GM19035 (cell line): ENCODE data around the gene TRAPPC14.
A peak's percentile ranks its signal among the peaks of the same experiment; 100 is the strongest.
"Not testable (repeated sequence)": the region's sequence is repeated elsewhere in the genome, so short reads cannot be mapped to it uniquely, and the experiment has no call there.

ENCODE experiments used
- ATAC-seq: cut with Tn5 transposase; IDR thresholded peaks from one replicate; pipeline ENCODE4 v1.9.1; 2021; ENCODE audit not compliant: unreplicated experiment

Gene TRAPPC14, protein sequence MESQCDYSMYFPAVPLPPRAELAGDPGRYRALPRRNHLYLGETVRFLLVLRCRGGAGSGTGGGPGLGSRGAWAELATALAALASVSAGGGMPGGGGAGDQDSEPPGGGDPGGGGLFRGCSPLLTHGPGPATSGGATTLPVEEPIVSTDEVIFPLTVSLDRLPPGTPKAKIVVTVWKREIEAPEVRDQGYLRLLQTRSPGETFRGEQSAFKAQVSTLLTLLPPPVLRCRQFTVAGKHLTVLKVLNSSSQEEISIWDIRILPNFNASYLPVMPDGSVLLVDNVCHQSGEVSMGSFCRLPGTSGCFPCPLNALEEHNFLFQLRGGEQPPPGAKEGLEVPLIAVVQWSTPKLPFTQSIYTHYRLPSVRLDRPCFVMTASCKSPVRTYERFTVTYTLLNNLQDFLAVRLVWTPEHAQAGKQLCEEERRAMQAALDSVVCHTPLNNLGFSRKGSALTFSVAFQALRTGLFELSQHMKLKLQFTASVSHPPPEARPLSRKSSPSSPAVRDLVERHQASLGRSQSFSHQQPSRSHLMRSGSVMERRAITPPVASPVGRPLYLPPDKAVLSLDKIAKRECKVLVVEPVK

DNA sequence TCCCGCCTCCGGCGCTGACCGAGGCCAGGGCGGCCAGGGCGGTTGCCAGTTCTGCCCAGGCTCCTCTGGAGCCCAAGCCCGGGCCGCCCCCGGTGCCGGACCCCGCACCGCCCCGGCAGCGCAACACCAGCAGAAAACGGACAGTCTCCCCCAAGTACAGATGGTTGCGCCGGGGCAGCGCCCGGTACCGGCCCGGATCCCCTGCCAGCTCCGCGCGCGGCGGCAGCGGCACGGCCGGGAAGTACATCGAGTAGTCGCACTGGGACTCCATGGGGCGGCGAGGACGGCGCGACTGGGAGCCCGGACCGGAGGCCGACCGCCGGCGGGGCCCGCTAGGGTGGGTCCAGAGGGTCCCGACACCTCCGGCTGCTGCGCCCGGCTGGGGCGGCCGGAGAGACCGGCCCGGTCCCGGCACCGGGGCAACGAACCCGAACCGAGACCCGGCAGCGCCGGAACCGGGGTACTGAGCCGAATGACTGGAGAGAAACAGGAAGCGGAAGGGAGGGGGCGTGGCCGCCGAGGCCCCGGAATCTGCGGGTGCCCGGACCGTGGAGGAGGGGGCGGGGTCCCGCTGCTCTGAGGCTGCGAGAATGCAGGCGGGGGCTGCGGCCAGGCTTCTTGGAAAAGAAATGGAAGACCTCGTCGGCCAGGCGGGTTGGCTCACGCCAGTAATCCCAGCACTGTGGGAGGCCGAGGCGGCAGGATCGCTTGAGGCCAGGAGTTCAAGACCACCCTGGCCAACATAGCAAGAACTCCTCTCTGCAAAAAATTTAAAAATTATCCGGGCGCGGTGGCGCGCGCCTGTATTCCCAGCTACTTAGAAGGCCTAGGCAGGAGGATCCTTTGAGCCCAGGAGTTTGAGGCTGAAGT is at the start of gene TRAPPC14:
TSS of gene TRAPPC14 (minus strand) at position 495 of the 870 bp plus-strand sequence. CDS start at position 271, 224 bp downstream.
- ATAC-seq: peak; percentile 81

GRCh38 chr7:100204454-100204853 is 45.9 kb upstream of the TRAPPC14 start:
- ATAC-seq: no peak

DNA sequence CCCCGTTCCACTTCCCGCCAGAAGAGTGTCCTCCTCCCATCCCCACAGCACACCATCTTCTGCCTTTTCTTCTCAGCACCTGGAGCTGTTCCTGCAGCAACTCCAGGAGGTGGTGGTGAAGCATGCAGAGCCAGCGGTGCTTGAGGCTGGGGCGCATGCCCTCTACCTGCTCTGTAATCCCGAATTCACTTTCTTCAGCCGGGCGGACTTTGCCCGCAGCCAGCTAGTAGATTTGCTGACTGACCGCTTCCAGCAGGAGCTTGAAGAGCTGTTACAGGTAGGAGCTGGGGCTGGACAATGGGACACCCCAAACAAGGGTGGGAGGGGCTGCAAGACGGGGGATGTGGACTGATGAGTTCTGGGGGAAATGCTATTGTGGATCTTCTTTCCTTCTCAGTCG is 42.2 kb upstream of the TRAPPC14 start:
- ATAC-seq: no peak

DNA sequence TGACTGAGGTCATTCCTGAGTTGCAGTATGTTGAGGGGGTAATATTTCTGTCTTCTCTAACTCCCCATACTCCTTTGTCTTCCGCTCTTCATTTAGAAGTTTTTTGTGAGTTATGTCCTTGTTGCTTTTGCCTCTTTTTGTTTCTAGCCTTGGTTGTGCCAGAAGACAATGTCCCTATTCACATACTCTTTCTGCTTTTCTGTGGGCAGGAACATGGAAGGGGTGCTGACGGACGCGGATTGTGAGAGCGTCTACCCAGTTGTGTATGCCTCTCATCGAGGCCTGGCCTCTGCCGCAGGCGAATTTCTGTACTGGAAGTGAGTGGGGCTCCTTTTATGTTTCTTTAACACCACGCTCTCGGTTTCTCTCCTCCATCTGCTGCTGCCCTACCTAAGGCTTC is 39.7 kb upstream of the TRAPPC14 start:
- ATAC-seq: no peak

- peak; percentile 60 for ATAC-seq
Measured at GRCh38 chr7:100195901-100196322, 37.4 kb upstream of the TRAPPC14 start.

DNA sequence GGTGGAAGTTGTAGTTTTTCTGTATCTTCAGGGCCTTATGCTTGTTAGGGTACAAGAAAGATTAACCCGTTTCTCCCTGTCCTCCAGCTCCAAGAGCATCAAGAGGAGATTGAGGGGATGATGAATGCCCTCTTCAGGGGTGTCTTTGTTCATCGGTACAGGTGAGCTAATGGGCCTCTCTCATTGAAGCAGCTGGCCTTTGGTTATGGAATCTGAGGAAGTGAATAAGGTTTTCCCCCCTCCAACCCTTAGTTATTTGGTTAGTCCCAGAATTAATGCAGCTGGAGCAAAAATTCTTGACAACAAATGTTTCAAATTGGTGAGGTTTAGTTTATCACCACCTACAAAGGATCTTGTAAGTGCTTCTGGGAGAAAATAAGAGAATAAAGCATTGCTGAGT is 36.7 kb upstream of the TRAPPC14 start:
- ATAC-seq: no peak

- no peak for ATAC-seq
Measured at GRCh38 chr7:100192969-100193368, 34.4 kb upstream of the TRAPPC14 start.

DNA sequence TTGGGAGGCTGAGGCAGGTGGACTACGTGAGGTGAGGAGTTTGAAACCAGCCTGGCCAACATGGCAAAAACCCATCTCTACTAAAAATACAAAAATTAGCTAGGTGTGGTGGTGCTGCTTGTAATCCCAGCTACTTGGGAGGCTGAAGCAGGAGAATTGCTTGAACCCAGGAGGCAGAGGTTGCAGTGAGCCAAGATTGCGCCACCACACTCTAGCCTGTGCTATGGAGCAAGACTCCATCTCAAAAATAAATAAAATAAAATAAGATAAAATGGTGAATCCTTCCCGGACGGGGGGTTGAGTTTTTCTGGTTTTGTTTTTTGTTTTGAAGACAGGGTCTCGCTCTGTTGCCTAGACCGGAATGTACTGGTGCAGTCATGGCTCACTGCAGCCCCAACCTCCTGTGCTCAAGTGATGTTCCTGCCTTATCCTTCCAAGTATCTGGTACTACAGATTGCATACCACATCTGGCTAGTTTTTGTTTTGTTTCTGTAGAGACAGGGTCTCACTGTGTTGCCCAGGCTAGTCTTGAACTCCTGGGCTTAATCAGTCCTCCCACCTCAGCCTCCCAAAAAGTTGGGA is 33.8 kb upstream of the TRAPPC14 start:
- ATAC-seq: not testable (repeated sequence)

DNA sequence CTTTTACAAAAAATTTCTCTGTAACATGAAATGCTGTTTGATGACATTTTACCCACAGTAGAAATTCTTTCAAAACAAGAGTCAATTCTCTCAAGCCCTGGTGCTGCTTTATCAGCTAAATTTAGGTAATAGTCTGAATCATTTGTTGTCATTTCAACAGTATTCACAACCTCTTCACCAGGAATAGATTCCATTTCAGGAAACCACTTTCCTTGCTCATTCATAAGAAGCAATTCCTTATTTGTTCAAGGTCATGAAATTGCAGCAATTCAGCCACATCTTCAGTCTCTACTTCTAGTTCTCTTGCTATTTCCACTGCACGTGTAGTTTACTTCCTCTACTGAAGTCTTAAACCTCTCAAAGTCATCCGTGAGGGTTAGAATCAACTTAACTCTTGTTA is 33.3 kb upstream of the TRAPPC14 start:
- ATAC-seq: no peak

DNA sequence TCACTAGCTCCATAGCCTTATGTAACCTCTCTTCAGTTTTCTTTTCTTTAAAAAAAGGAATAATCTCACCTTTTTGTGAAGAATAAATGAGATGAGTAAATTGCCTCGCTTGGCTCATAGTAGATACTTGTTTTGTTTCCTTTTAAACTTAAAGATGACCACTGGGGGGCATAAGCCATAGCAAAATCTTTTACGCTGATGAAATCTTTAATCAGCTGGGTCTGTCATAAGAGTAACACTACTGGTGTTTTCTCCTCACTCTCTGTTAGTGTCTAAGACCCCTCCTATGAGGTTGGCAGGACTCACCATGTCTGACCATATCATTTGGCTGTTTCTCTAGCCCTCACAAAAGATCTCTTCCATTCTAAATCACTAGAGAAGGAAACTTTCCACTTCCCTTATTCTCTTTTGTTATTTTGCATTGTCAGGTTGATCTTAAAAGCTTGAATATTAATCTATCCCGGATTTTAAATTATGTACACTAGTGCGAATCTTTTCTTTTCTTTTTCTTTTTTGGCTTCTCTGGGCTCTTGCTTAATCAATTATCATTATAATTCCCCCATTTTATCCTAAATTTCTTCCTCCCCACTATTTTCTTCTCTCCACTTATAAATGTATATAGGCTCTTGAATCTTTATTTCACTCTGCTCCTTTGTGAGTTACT is 31.7 kb upstream of the TRAPPC14 start:
- ATAC-seq: no peak

- no peak for ATAC-seq
Measured at GRCh38 chr7:100189061-100189460, 30.5 kb upstream of the TRAPPC14 start.

- ATAC-seq: no peak
Measured at GRCh38 chr7:100185726-100186125, 27.2 kb upstream of the TRAPPC14 start.

GRCh38 chr7:100183090-100183489 is 24.6 kb upstream of the TRAPPC14 start:
- ATAC-seq: not testable (repeated sequence)

GRCh38 chr7:100182616-100183015 is 24.1 kb upstream of the TRAPPC14 start:
- not testable (repeated sequence) for ATAC-seq

- ATAC-seq: not testable (repeated sequence)
Measured at GRCh38 chr7:100180084-100180483, 21.6 kb upstream of the TRAPPC14 start.

DNA sequence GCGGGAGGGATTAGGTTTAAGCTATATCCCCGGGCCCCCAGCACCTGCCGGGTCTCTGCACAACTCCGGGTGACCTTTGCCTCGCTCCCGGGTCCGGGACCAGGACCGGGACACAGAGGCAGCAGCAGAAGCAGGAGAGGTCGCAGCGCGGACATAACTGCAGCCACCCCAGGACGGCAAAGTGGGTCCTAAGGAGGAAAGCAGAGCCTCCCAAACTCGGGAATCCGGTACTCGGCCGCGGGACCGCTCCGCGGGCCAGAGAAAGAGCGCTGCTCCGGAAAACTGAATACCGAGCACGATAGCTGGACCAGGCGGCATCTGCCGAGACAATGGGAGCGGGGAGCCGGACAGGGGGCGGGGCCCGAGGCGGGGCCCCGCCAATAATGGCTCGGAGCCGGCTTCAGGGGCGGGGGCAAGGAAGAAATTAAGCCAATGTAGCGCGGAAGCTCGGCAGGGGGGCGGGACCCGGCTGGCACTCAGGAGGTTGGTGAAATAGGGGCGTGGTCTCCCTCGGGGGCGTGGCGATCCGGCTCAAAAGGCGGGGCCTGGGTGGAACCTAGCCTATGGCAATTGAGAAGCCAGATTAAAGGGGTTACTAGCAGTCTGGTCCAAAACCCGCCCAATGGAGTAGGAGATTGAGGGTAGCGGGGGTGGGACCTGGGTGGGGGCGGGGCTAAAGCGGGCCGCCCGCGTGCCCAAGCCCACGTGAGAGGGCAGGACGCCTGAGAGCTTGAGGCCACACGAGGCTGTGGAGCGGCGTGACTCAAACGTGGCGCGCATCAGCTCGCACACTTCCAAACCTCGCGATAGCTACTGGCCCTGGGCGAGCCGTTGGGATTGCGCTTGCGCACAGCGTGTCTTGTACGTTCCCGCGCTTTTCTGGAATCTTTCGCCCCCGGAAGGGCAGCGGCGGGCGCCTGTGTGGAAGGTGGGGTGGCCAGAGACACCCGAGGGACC is 18.8 kb upstream of the TRAPPC14 start, which contains the start of the genes GPC2 and STAG3:
TSS of gene GPC2 (minus strand) at position 337 of the 957 bp plus-strand sequence. CDS start at position 155, 182 bp downstream.
TSS of gene STAG3 (plus strand) at position 874 of the 957 bp plus-strand sequence. CDS start 2,639 bp downstream, outside the sequence.
- ATAC-seq: peak; percentile 95

DNA sequence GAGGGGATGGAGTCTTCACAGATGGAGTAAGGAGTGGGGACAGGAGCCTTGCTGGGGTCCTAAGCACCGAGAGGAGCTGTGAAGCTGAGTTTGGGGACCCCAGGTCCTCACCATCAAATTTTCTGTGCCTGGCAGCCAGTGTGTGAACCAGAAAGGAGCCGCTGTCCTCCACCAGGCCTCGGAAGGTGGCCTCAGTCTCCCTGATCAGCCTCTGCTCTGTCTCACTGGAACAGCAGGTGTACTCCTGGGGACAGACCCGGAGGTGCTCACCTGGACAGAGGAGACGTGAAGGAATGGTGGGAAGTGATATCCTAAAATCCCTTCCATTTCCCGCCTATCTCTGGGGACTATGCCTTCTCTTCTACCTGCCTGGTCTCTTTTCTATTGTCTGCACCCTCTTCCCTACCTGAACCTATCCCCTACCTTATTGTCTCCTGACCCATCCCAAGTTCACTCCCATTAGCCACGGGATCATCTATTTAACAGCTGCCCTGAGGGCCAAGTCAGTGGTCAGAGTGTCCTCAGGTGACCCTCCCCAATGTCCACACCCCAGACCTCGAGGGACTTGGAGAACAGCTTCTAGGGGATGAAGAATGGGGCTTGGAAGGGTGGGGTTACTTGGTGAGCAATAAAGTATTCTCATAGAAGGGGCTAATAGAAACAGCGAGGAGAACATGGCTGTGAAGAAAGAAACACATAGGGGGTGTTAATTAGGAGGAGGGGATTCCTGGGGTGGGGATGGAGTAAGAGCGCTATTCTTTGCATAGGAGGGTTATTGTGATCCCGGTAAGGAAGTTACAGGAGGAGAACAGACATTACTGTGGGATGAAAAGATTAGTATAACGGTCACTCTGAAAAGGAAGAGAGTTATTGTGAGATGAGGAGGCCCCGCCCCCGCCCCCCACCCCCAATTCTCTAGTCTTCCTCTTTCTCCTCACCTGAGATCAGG is 17.8 kb upstream of the TRAPPC14 start:
- ATAC-seq: no peak
